NT2/D1 (cell line): ENCODE data around the gene MYOD1.

Source experiments
- SUZ12 ChIP-seq: IDR thresholded peaks from 2 replicates; pipeline ENCODE4 v1.6.1; 2011; ENCODE audit not compliant: insufficient read length, insufficient read depth; ENCODE audit errors: extremely low read depth
- YY1 ChIP-seq: IDR thresholded peaks from 2 replicates; pipeline ENCODE4 v1.6.1; 2011; ENCODE audit not compliant: insufficient read length, insufficient read depth
- ZNF274 ChIP-seq: IDR thresholded peaks from 2 replicates; pipeline ENCODE4 v1.6.1; 2011; ENCODE audit warnings: mild to moderate bottlenecking, low read depth, low read length

DNA sequence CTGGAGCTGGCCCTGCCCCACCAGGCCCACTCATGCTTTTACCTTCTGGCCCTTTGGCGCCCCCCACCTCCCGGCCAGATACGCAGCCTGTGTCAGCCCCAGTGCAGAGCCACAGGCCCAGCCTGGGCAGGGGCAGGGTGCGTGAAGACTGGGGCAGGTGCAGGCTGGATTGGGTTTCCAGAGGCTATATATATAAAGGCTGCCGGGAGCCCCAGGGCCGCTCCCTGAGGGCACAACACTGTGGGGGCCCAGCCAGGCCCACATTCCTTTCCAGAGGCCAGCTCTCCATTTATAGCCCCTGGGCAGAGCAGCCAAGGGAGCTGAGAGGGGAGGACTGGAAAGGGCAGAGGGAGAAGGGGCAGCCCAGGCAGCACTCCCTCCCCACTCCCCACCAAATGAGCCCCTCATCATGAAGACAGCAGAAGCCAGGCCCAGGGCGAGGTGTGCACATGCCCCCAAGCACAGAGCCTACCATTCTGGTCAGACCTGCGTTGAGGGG, 5.0 kb upstream of the MYOD1 start:
- TF ChIP-seq YY1 (no peak), ZNF274 (no peak), SUZ12 (no peak)
